22Rv1 (cell line): Measurements from ENCODE around the gene GPR4.

Experiments used
- CTCF ChIP-seq: fragments of 450-650 bp; IDR thresholded peaks from 2 replicates; pipeline ENCODE4 v1.5.1; 2017; ENCODE audit warnings: mild to moderate bottlenecking
- ZFX ChIP-seq: fragments of 450-650 bp; IDR thresholded peaks from 2 replicates; pipeline ENCODE4 v1.6.1; 2017; ENCODE audit warnings: antibody characterized with exemption, borderline replicate concordance

GRCh38 chr19:45581576-45581975 is 20.4 kb downstream of the GPR4 start:
- TF ChIP-seq CTCF, result no peak
- TF ChIP-seq ZFX, result no peak
